ENCODE measurements around the gene FGA.

DNA sequence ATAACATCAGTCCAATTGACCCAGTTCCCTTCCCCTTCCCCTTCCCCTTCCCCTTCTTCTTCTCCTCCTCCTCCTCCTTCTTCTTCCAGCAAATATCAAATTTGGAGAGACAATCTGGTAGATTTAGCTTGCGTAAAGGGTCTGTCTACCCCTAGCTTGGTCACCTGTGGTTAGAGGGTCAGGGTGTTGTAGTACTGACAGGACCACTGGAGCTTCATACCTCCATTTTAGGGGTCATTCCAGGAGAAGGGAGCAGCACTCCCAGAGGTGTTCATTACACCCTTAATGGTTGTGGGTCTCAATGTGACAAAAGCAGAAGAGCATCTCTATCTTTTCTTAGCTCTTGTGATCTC lies 31.4 kb downstream of the FGA start:
- no peak for TF ChIP-seq SUZ12 (IDR thresholded peaks at IDR 0.05; ENCODE audit: extremely low read depth, insufficient read depth, insufficient read length)
- TF ChIP-seq YY1 (IDR thresholded peaks at IDR 0.05; ENCODE audit: insufficient read depth, insufficient read length) = no peak
